Left renal cortex interstitium (tissue), 4 donors: ENCODE results near the gene FST. TPM values are rescaled to one million over a fixed set of nuclear protein-coding genes. Genes with fewer than 3 reads are reported as not detected.

Source experiments
- DNase-seq, 4 donors: peaks; one replicate each; pipeline ENCODE4 v3.0.0-alpha.2; 2013; ENCODE audit warnings: low read depth in 4 of 4, low spot score in 2 of 4, missing footprints in 1 of 4
- polyA plus RNA-seq, 4 donors: library from polyadenylated mRNA; unstranded; fragments of 120-200 nt; gene quantifications; one replicate each; pipeline ENCODE4 v1.2.1, GENCODE V29; 2013; ENCODE audit not compliant: insufficient read length in 4 of 4

FST gene
- polyA plus RNA-seq, 4 donors = 24.3 to 34.9 (median 29.2) TPM

DNA sequence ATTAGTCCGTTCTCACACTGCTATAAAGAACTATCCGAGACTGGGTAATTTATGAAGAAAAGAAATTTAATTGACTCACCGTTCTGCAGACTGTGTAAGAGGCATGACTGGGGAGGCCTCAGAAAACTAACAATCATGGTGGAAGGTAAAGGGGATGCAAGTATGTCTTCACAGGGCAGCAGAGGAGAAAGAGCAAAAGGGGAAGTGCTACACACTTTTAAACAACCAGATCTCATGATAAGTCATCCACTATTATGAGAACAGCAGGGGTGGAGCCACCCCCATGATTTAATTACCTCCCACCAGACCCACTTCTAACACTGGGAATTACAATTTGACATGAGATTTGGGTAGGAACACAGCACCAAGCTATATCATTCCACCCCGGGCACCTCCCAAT lies 26.6 kb downstream of the FST start:
- DNase-seq = no peak

GRCh38 chr5:53508125-53508524 lies 27.7 kb downstream of the FST start:
- DNase-seq = no peak

DNA sequence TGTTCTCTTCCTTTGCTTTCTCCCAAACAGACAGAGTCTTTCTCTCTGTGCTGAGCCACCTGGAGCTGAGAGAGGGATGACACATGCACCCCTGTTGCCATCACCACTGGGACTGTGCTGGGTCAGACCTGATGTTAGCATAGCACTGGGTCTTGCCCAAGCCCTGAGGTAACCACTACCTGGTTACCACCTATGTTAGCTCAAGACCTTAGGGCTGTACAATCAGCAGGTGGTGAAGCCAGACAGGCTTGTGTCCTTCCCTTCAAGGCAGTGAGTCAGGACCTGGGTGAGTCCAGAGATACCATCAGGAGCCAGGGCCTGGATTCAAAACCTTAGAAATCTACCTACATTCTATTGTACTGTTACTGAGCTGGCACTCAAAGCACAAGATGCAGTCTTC lies 32.1 kb downstream of the FST start:
- no peak for DNase-seq

DNA sequence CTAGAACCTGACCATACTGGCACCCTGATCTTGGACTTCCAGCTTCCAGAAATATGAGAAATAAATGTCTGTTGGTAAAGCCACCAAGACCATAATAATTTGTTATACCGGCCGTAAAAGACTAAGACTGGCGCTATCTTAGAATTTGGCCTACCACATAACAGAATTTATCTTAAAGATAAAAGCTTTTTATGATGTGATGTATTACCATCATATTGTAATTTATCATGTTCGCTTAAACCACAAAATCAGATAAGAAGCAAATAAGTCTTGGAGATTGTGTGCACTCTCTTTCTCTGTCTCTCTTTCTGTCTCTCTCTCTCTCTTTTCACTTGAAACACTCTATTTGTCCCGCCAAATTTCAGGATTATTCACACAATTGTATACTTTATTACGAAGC lies 35.6 kb downstream of the FST start:
- DNase-seq = no peak

GRCh38 chr5:53520813-53521212 lies 40.4 kb downstream of the FST start:
- no peak for DNase-seq

Other genes with a start within 250 kb of the FST start
- gene NDUFS4, start 80.0 kb downstream of the FST start, polyA plus RNA-seq = 100 to 1,000 TPM; 126 to 162 (median 141) TPM